Measurements from ENCODE around the gene CA9. TPM values are rescaled to one million over a fixed set of nuclear protein-coding genes. Genes with fewer than 3 reads are reported as not detected.

The CA9 gene
- total RNA-seq, 4 donors from 2014 or later, result not detected

GRCh38 chr9:35675204-35675603 lies 1.5 kb downstream of the CA9 start:
- Histone ChIP-seq H3K27me3 (no peaks in the 10 kb centered on the region), H3K36me3 (no peaks in the 10 kb centered on the region), H3K27ac (peak overlapping the region in 2 of 4 donors; percentile 30 to 58), H3K9me3 (no peaks in the 10 kb centered on the region), H3K4me1 (peaks cover 6 to 22% (median 20%) of the 10 kb centered on the region in 4 donors), H3K4me3 (peak overlapping the region in 3 of 4 donors; percentile 41 to 52 (median 43))
- in situ Hi-C loops (cut with MboI; ENCODE audit: low pct_ligation_motif_present in 1 of 4, low pct_unique_long_range_greater_than_20kb in 1 of 4, low sequenced_read_pairs in 3 of 4) (loop anchor here in 1 of 4 donors (25.0 kb wide), 1 partner anchor 688 kb away; the partner anchor contains the start of gene DNAJB5), intact Hi-C loops (cut with DNase I; ENCODE audit: low total_unique reads) (no loop called here)
- 10 to 37% methylated on average over 6 to 13 of the region's 13 CpGs for WGBS, 2 donors (ENCODE audit: low coverage in 1 of 2)
- no peak for DNase-seq
- TF ChIP-seq, protein P1, sequence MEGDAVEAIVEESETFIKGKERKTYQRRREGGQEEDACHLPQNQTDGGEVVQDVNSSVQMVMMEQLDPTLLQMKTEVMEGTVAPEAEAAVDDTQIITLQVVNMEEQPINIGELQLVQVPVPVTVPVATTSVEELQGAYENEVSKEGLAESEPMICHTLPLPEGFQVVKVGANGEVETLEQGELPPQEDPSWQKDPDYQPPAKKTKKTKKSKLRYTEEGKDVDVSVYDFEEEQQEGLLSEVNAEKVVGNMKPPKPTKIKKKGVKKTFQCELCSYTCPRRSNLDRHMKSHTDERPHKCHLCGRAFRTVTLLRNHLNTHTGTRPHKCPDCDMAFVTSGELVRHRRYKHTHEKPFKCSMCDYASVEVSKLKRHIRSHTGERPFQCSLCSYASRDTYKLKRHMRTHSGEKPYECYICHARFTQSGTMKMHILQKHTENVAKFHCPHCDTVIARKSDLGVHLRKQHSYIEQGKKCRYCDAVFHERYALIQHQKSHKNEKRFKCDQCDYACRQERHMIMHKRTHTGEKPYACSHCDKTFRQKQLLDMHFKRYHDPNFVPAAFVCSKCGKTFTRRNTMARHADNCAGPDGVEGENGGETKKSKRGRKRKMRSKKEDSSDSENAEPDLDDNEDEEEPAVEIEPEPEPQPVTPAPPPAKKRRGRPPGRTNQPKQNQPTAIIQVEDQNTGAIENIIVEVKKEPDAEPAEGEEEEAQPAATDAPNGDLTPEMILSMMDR (IDR thresholded peaks at IDR 0.05), result no peak
- TF ChIP-seq POLR2AphosphoS5 (IDR thresholded peaks at IDR 0.05), result no peak

- in situ Hi-C loops (cut with MboI; ENCODE audit: low pct_ligation_motif_present in 1 of 4, low pct_unique_long_range_greater_than_20kb in 1 of 4, low sequenced_read_pairs in 3 of 4) (loop anchor here in 1 of 4 donors (25.0 kb wide), 1 partner anchor 689 kb away; the partner anchor contains the start of gene DNAJB5), intact Hi-C loops (cut with DNase I; ENCODE audit: low total_unique reads) (no loop called here)
- H3K27me3 ChIP-seq, result no peaks in the 10 kb centered on the region
- H3K9me3 ChIP-seq, result no peaks in the 10 kb centered on the region
- H3K4me1 ChIP-seq, result peaks cover 6 to 22% (median 19%) of the 10 kb centered on the region in 4 donors
- peak overlapping the region in 2 of 4 donors; percentile 30 to 58 for H3K27ac ChIP-seq
- H3K4me3 ChIP-seq, result peak overlapping the region; percentile 36 to 52 (median 42)
- no peaks in the 10 kb centered on the region for H3K36me3 ChIP-seq
- DNase-seq, result peak; percentile 54
- WGBS, 2 donors (ENCODE audit: low coverage in 1 of 2), result 20% methylated on average over 36 of the region's 51 CpGs; no CpG with 5 or more reads in 1 of the 2 donors
- TF ChIP-seq, protein P1 (IDR thresholded peaks at IDR 0.05), result no peak
- TF ChIP-seq EP300 (IDR thresholded peaks at IDR 0.05; ENCODE audit: low read depth) (no peak), POLR2AphosphoS5 (IDR thresholded peaks at IDR 0.05) (no peak), POLR2A (IDR thresholded peaks at IDR 0.05) (no peak)
These were observed 2.1 kb downstream of the CA9 start for GRCh38 chr9:35675732-35676392.

DNA sequence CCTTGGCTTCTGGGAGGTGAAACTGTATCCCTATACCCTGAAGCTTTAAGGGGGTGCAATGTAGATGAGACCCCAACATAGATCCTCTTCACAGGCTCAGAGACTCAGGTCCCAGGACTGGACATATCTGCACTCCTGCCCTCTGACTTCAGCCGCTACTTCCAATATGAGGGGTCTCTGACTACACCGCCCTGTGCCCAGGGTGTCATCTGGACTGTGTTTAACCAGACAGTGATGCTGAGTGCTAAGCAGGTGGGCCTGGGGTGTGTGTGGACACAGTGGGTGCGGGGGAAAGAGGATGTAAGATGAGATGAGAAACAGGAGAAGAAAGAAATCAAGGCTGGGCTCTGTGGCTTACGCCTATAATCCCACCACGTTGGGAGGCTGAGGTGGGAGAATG lies 5.4 kb downstream of the CA9 start:
- Histone ChIP-seq H3K9me3 (no peaks in the 10 kb centered on the region), H3K4me3 (no peak overlapping the region), H3K27me3 (no peaks in the 10 kb centered on the region), H3K36me3 (no peaks in the 10 kb centered on the region), H3K27ac (no peak overlapping the region), H3K4me1 (peaks cover 6 to 16% (median 12%) of the 10 kb centered on the region in 4 donors)
- intact Hi-C loops (cut with DNase I; ENCODE audit: low total_unique reads), result no loop called here
- WGBS, 2 donors (ENCODE audit: low coverage in 1 of 2), result 40 to 92% methylated on average over 1 to 5 of the region's 5 CpGs
- TF ChIP-seq POLR2AphosphoS5 (IDR thresholded peaks at IDR 0.05), result peak in 1 of 3 donors; percentile 2
- TF ChIP-seq, protein P1 (IDR thresholded peaks at IDR 0.05), result no peak
- in situ Hi-C loops (cut with MboI; ENCODE audit: low pct_ligation_motif_present in 1 of 4, low pct_unique_long_range_greater_than_20kb in 1 of 4, low sequenced_read_pairs in 3 of 4), result loop anchor here in 1 of 4 donors (25.0 kb wide), 1 partner anchor 692 kb away; the partner anchor contains the start of gene DNAJB5
- DNase-seq, result no peak

GRCh38 chr9:35679766-35680330 lies 6.1 kb downstream of the CA9 start:
- no peak for DNase-seq
- H3K27ac ChIP-seq, result peak overlapping the region in 3 of 4 donors; percentile 91 to 95 (median 92)
- no peaks in the 10 kb centered on the region for H3K36me3 ChIP-seq
- H3K9me3 ChIP-seq, result no peaks in the 10 kb centered on the region
- intact Hi-C loops (cut with DNase I; ENCODE audit: low total_unique reads) (no loop called here), in situ Hi-C loops (cut with MboI; ENCODE audit: low pct_ligation_motif_present in 1 of 4, low pct_unique_long_range_greater_than_20kb in 1 of 4, low sequenced_read_pairs in 3 of 4) (loop anchor here in 1 of 4 donors (25.0 kb wide), 1 partner anchor 693 kb away; the partner anchor contains the start of gene DNAJB5)
- no peaks in the 10 kb centered on the region for H3K27me3 ChIP-seq
- 20 to 85% methylated on average over 1 to 8 of the region's 8 CpGs for WGBS, 2 donors (ENCODE audit: low coverage in 1 of 2)
- no peak for TF ChIP-seq POLR2A (IDR thresholded peaks at IDR 0.05)
- TF ChIP-seq EP300 (IDR thresholded peaks at IDR 0.05; ENCODE audit: low read depth), result no peak
- TF ChIP-seq POLR2AphosphoS5 (IDR thresholded peaks at IDR 0.05), result peak in 1 of 3 donors; percentile 48
- TF ChIP-seq, protein P1 (IDR thresholded peaks at IDR 0.05), result no peak
- H3K4me1 ChIP-seq, result peaks cover 6 to 16% (median 13%) of the 10 kb centered on the region in 4 donors
- H3K4me3 ChIP-seq, result no peak overlapping the region

Measured in transverse colon (tissue), 4 donors.